GM21786 (cell line): Measurements from ENCODE around the gene DAPP1.
A peak's percentile ranks its signal among the peaks of the same experiment; 100 is the strongest.

Experiments used
- ATAC-seq: cut with Tn5 transposase; IDR thresholded peaks from one replicate; pipeline ENCODE4 v1.9.1; 2021; ENCODE audit not compliant: unreplicated experiment

Gene DAPP1

DNA sequence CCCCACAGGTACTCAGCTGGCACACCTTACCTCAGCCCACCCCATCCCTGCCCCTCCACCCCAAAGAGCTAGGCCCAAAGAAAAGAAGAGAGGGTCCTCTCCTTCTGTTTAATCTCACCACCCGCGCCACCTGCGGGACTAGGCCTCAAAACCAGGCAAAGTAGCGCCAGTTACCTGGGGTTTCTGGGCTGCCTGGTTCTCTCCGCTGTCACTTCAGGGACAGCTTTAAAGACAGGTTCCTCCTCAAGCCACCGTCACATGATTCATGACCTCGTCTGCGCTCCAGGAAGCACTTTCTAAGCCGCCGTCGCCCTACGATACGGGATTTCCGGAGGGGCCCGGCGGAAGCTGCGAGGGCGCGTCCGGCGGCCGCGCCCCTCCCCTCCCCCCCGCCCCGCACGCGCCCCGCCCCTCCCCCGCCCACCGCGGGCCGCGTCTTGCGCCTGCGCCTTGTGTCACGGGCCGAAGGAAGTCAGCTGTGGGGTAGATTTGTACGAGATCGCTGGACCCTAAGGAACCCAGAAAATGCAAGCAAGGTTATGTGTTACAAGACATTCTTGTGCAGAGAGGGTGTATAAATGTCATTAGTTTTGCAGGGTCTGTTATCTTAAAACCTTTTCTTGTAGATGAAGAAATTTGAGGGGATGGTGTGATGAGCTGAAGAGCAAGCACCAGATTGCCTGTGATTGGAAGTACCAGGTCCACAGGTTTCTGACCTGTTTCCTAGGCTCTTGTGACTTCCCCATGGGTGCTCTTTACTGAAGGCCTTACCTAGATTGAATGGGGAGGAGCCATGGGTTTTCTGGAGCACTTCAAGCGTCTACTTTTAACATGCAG, 77.8 kb downstream of the DAPP1 start, which contains the start of gene LAMTOR3:
Gene LAMTOR3 (minus strand): TSS at position 267 of the 837 bp plus-strand sequence. CDS start 464 bp downstream, outside the sequence.
- peak; percentile 100 for ATAC-seq

- no peak for ATAC-seq
Measured at GRCh38 chr4:99894998-99895397, 78.4 kb downstream of the DAPP1 start.

- no peak for ATAC-seq
Measured at GRCh38 chr4:99915449-99915848, 98.8 kb downstream of the DAPP1 start.

- ATAC-seq, result no peak
Measured at GRCh38 chr4:99917575-99917974, 100.9 kb downstream of the DAPP1 start.

GRCh38 chr4:99918656-99919055, 102.0 kb downstream of the DAPP1 start:
- ATAC-seq, result no peak
